ENCODE data around the gene UNG.
"Not testable (repeated sequence)": the region's sequence is repeated elsewhere in the genome, so short reads cannot be mapped to it uniquely, and the experiment has no call there.

Gene UNG

GRCh38 chr12:109097435-109098182 is at the start of gene UNG:
Gene UNG (plus strand): TSS chr12:109097597. CDS start chr12:109097680, 83 bp downstream.
- peak; percentile 95 to 97 for DNase-seq

GRCh38 chr12:109048706-109049105 is 48.7 kb upstream of the UNG start:
- not testable (repeated sequence) for DNase-seq

GRCh38 chr12:109049794-109050193 is 47.6 kb upstream of the UNG start:
- DNase-seq = not testable (repeated sequence)

- no peak for DNase-seq
These were observed 45.3 kb upstream of the UNG start for GRCh38 chr12:109052097-109052413.

- DNase-seq = peak; percentile 83 to 86
These were observed 44.7 kb upstream of the UNG start, which contains the start of gene USP30 for GRCh38 chr12:109052414-109053323. Gene USP30 (plus strand): TSS chr12:109052576. CDS start chr12:109052679, 103 bp downstream.

- peak in 1 of 2 donors; percentile 72 for DNase-seq
These were observed 43.8 kb upstream of the UNG start for GRCh38 chr12:109053382-109054123.

- DNase-seq = not testable (repeated sequence)
These were observed 43.3 kb upstream of the UNG start for GRCh38 chr12:109054124-109054513.

- DNase-seq = no peak
These were observed 42.9 kb upstream of the UNG start for GRCh38 chr12:109054520-109054919.

- no peak for DNase-seq
These were observed 40.5 kb upstream of the UNG start for GRCh38 chr12:109056891-109057290.

- no peak for DNase-seq
These were observed 40.0 kb upstream of the UNG start for GRCh38 chr12:109057376-109057775.

- DNase-seq = no peak
These were observed 38.6 kb upstream of the UNG start for GRCh38 chr12:109058773-109059172.

GRCh38 chr12:109064143-109064542 is 33.3 kb upstream of the UNG start:
- no peak for DNase-seq

GRCh38 chr12:109065154-109065852 is 32.1 kb upstream of the UNG start:
- DNase-seq = no peak

GRCh38 chr12:109065853-109066193 is 31.6 kb upstream of the UNG start:
- DNase-seq = no peak

GRCh38 chr12:109069307-109070271 is 27.8 kb upstream of the UNG start:
- no peak for DNase-seq

- DNase-seq = no peak
These were observed 22.5 kb upstream of the UNG start for GRCh38 chr12:109074866-109075265.

GRCh38 chr12:109082751-109083150 is 14.6 kb upstream of the UNG start:
- no peak for DNase-seq

GRCh38 chr12:109084425-109084824 is 13.0 kb upstream of the UNG start:
- no peak for DNase-seq

- no peak for DNase-seq
These were observed 11.8 kb upstream of the UNG start for GRCh38 chr12:109085590-109085989.

- no peak for DNase-seq
These were observed 10.1 kb upstream of the UNG start for GRCh38 chr12:109087250-109087649.

- no peak for DNase-seq
These were observed 8.6 kb upstream of the UNG start for GRCh38 chr12:109088818-109089217.
